ENCODE measurements around the gene FAM24B. TPM values are rescaled to one million over a fixed set of nuclear protein-coding genes. Genes with fewer than 3 reads are reported as not detected.

Gene FAM24B
- total RNA-seq, 1 experiment from 2014 or later: 19.0 TPM

DNA sequence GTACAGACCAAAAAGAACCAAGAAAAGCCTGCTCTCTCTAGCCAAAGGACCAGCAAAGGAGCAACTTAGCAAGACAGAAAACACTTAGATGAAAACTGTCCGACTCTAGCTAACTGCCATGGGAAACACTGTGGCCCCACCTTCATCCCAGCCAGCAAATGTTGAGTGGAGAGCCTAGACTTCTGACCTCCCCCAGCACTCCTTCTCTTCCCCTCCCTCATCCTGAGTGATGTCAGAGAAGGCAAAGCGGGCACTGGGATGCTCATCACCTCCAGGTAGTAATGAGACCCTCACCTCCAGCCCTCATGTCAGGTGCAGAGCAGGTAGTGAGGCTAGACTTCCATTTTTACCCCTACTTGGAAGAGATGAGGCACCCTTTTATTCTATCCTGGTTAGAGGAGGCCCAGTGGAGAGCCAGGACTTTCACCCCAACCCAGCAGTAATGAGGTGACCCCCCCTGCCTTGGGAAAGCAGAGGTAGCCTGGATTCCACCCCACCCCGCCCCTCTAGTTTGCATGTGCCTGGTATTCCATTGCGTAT, 50.6 kb downstream of the FAM24B start:
- no TSS peak for BruUV-seq (replicated peaks)
- CTCF ChIA-PET: no interaction called here
- Histone ChIP-seq H3K9me3 (no peaks in the 10 kb centered on the region), H3K36me3 (ENCODE audit: control insufficient read depth, insufficient read depth, low read length) (no peaks in the 10 kb centered on the region), H3K4me1 (no peaks in the 10 kb centered on the region), H3K27me3 (replicated peaks; ENCODE audit: control insufficient read depth, insufficient read depth, low read length) (no peaks in the 10 kb centered on the region), H3K4me3 (ENCODE audit: low read depth, low read length) (no peak overlapping the region)
- DNase-seq: no peak
- POLR2A ChIA-PET: no interaction called here
- Mint-ChIP-seq H3K9me3 (ENCODE audit: unreplicated experiment) (no peaks in the 10 kb centered on the region), H3K4me3 (ENCODE audit: unreplicated experiment) (no peak overlapping the region), H3K27me3 (ENCODE audit: insufficient read depth, unreplicated experiment) (peaks cover 16% of the 10 kb centered on the region), H3K4me1 (ENCODE audit: low read depth, unreplicated experiment) (no peaks in the 10 kb centered on the region), H3K27ac (ENCODE audit: unreplicated experiment) (no peak overlapping the region), H3K36me3 (ENCODE audit: insufficient read depth, unreplicated experiment) (peaks cover 9% of the 10 kb centered on the region)
- TF ChIP-seq, protein P1, sequence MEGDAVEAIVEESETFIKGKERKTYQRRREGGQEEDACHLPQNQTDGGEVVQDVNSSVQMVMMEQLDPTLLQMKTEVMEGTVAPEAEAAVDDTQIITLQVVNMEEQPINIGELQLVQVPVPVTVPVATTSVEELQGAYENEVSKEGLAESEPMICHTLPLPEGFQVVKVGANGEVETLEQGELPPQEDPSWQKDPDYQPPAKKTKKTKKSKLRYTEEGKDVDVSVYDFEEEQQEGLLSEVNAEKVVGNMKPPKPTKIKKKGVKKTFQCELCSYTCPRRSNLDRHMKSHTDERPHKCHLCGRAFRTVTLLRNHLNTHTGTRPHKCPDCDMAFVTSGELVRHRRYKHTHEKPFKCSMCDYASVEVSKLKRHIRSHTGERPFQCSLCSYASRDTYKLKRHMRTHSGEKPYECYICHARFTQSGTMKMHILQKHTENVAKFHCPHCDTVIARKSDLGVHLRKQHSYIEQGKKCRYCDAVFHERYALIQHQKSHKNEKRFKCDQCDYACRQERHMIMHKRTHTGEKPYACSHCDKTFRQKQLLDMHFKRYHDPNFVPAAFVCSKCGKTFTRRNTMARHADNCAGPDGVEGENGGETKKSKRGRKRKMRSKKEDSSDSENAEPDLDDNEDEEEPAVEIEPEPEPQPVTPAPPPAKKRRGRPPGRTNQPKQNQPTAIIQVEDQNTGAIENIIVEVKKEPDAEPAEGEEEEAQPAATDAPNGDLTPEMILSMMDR (IDR thresholded peaks at IDR 0.05; ENCODE audit: insufficient read depth in 1 of 2, low read depth in 1 of 2, low read length in 1 of 2, severe bottlenecking in 1 of 2, unreplicated experiment in 1 of 2): no peak
- intact Hi-C loops (cut with micrococcal nuclease; ENCODE audit: unreplicated experiment): no loop called here

DNA sequence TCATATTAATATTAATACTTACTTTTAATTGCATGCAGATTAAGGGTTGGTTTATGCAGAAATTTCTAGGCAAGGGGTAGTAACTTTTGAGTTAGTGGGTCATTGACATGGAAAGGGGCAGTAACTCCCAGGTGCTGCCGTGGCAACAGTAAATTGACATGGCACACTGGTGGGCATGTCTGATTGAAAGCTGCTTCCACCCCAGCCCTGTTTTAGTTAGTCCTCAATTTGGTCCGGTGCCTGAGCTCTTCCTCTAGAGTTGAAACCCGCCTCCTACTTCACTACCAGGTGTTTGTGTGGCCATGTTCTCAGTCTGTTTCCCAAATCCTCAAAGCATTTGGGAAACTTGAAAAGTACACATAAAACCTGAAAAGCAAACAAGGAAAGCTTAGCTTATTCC, 52.1 kb downstream of the FAM24B start:
- intact Hi-C loops (cut with micrococcal nuclease; ENCODE audit: unreplicated experiment): no loop called here
- TF ChIP-seq, protein P1 (IDR thresholded peaks at IDR 0.05; ENCODE audit: insufficient read depth in 1 of 2, low read depth in 1 of 2, low read length in 1 of 2, severe bottlenecking in 1 of 2, unreplicated experiment in 1 of 2): no peak
- H3K4me3 ChIP-seq (ENCODE audit: low read depth, low read length): no peak overlapping the region
- Mint-ChIP-seq H3K27ac (ENCODE audit: unreplicated experiment) (no peak overlapping the region), H3K4me1 (ENCODE audit: low read depth, unreplicated experiment) (no peaks in the 10 kb centered on the region), H3K4me3 (ENCODE audit: unreplicated experiment) (no peak overlapping the region), H3K9me3 (ENCODE audit: unreplicated experiment) (no peaks in the 10 kb centered on the region), H3K36me3 (ENCODE audit: insufficient read depth, unreplicated experiment) (peaks cover 9% of the 10 kb centered on the region), H3K27me3 (ENCODE audit: insufficient read depth, unreplicated experiment) (peaks cover 25% of the 10 kb centered on the region)
- no peak for DNase-seq
- H3K4me1 ChIP-seq: no peaks in the 10 kb centered on the region
- H3K27me3 ChIP-seq (replicated peaks; ENCODE audit: control insufficient read depth, insufficient read depth, low read length): no peaks in the 10 kb centered on the region
- no TSS peak for BruUV-seq (replicated peaks)
- CTCF ChIA-PET: no interaction called here
- H3K9me3 ChIP-seq: no peaks in the 10 kb centered on the region
- no peaks in the 10 kb centered on the region for H3K36me3 ChIP-seq (ENCODE audit: control insufficient read depth, insufficient read depth, low read length)
- POLR2A ChIA-PET: no interaction called here

DNA sequence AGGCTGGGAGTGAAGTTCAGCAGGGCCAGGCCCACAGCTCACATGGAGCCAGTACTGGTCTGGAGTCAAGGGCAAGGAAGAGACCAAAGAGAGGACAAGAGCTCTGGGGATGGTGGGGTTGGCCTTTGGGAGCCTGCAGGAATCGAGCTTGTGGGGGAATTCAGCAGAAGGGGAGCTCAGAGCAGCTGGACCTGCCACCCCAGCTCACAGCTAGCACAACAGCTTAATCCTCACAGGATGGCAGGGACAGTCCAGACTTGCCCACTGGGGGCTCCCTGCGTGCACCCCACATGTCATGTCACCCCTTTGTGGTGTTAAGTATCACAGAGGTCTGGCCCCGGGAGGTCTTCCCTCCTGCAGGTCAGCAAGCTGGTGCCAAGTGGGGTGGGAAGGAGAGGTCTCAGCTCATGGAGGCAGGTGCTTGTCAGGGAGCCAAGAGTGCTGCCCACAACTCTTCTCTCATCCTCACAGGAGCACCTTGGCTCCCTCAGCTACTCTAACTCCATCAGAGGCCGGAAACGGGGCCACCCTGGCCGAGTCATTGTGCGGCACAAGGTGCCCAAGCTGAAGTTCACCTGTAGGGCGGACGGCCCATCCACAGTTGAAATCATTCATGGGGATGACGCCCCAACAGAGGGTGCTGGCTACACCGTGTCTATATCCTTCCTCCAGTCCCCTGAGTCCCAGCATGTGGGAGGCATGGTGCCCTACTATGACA, 56.2 kb downstream of the FAM24B start:
- no peaks in the 10 kb centered on the region for H3K36me3 ChIP-seq (ENCODE audit: control insufficient read depth, insufficient read depth, low read length)
- peaks cover 37% of the 10 kb centered on the region for H3K27me3 Mint-ChIP-seq (ENCODE audit: insufficient read depth, unreplicated experiment)
- no peak for DNase-seq
- BruUV-seq (replicated peaks): no TSS peak
- H3K4me1 ChIP-seq: no peaks in the 10 kb centered on the region
- no peaks in the 10 kb centered on the region for H3K9me3 Mint-ChIP-seq (ENCODE audit: unreplicated experiment)
- ChIA-PET CTCF (no interaction called here), POLR2A (no interaction called here)
- H3K4me1 Mint-ChIP-seq (ENCODE audit: low read depth, unreplicated experiment): no peaks in the 10 kb centered on the region
- no peak overlapping the region for H3K4me3 ChIP-seq (ENCODE audit: low read depth, low read length)
- no peaks in the 10 kb centered on the region for H3K36me3 Mint-ChIP-seq (ENCODE audit: insufficient read depth, unreplicated experiment)
- no peaks in the 10 kb centered on the region for H3K27me3 ChIP-seq (replicated peaks; ENCODE audit: control insufficient read depth, insufficient read depth, low read length)
- H3K27ac Mint-ChIP-seq (ENCODE audit: unreplicated experiment): no peak overlapping the region
- TF ChIP-seq, protein P1 (IDR thresholded peaks at IDR 0.05; ENCODE audit: insufficient read depth in 1 of 2, low read depth in 1 of 2, low read length in 1 of 2, severe bottlenecking in 1 of 2, unreplicated experiment in 1 of 2): no peak
- H3K4me3 Mint-ChIP-seq (ENCODE audit: unreplicated experiment): no peak overlapping the region
- no peaks in the 10 kb centered on the region for H3K9me3 ChIP-seq
- intact Hi-C loops (cut with micrococcal nuclease; ENCODE audit: unreplicated experiment): no loop called here

Measured in Caco-2 (cell line).